IMR-90 (cell line): ENCODE data around the gene RAC3. TPM values are rescaled to one million over a fixed set of nuclear protein-coding genes. Genes with fewer than 3 reads are reported as not detected.

Experiments
- ATAC-seq: fragments of 200-7000 bp; cut with Tn5 transposase; 2 replicates; pipeline ENCODE4 v1.9.1; 2020; ENCODE audit warnings: low read depth, mild to moderate bottlenecking, moderate library complexity
- BruUV-seq: library from RNA; stranded (reverse); fragments of 400-500 nt; replicated peaks from 2 replicates; lab custom pipeline; 2021; lab: Mats Ljungman, UMichigan
- CTCF ChIA-PET: fragments of 300-600 bp; formaldehyde crosslinking; extraction: SDS; loops from one replicate; lab custom pipeline; 2021; ENCODE audit warnings: antibody characterized with exemption; lab: Yijun Ruan, JAX
- POLR2A ChIA-PET: fragments of 300-600 bp; sonication (Branson Sonifier 250); formaldehyde crosslinking; loops from one replicate; lab custom pipeline; 2022; ENCODE audit warnings: antibody characterized with exemption; ENCODE audit not compliant: unreplicated experiment; lab: Charles Lee
- DNase-seq: peaks from one replicate; pipeline ENCODE4 v3.0.0; 2013
- H2AFZ ChIP-seq: replicated peaks from 2 replicates; pipeline ENCODE3; 2013; ENCODE audit warnings: low read length, mild to moderate bottlenecking; ENCODE audit not compliant: poor library complexity
- H2AK5ac ChIP-seq: 2 replicates; pipeline ENCODE4 v1.6.1; 2013; ENCODE audit warnings: low read depth, low read length, inconsistent platforms
- H2AK9ac ChIP-seq: replicated peaks from 2 replicates; pipeline ENCODE3; 2013; ENCODE audit warnings: mild to moderate bottlenecking, low read depth, low read length, moderate library complexity; ENCODE audit not compliant: poor library complexity
- H2BK120ac ChIP-seq: 2 replicates; pipeline ENCODE4 v1.6.1; 2013; ENCODE audit warnings: low read depth, low read length, inconsistent platforms
- H2BK15ac ChIP-seq: 3 replicates; pipeline ENCODE4 v1.6.1; 2013; ENCODE audit warnings: low read depth, low read length, inconsistent platforms
- H2BK20ac ChIP-seq: 2 replicates; pipeline ENCODE4 v1.6.1; 2013; ENCODE audit warnings: low read depth, mild to moderate bottlenecking, inconsistent platforms, low read length, moderate library complexity
- H2BK5ac ChIP-seq: 2 replicates; pipeline ENCODE4 v1.6.1; 2013; ENCODE audit warnings: mild to moderate bottlenecking, low read depth, low read length, inconsistent platforms; ENCODE audit not compliant: poor library complexity, severe bottlenecking
- H3K14ac ChIP-seq: replicated peaks from 2 replicates; pipeline ENCODE4 v1.6.1; 2013; ENCODE audit warnings: low read depth, low read length, inconsistent platforms
- H3K18ac ChIP-seq: 2 replicates; pipeline ENCODE4 v1.6.1; 2013; ENCODE audit warnings: low read depth, low read length, control low read depth
- H3K23ac ChIP-seq: 2 replicates; pipeline ENCODE4 v1.6.1; 2013; ENCODE audit warnings: low read depth, low read length, inconsistent platforms
- H3K27ac ChIP-seq: 2 replicates; pipeline ENCODE4 v1.5.1; 2013; ENCODE audit warnings: mild to moderate bottlenecking, control low read depth, low read length; ENCODE audit not compliant: insufficient read depth
- H3K27me3 ChIP-seq: 2 replicates; pipeline ENCODE4 v1.6.1; 2013; ENCODE audit warnings: low read length; ENCODE audit not compliant: control insufficient read depth, insufficient read depth
- H3K36me3 ChIP-seq: 2 replicates; pipeline ENCODE4 v1.6.1; 2013; ENCODE audit warnings: low read length, mixed read lengths; ENCODE audit not compliant: control insufficient read depth, insufficient read depth
- H3K4ac ChIP-seq: 2 replicates; pipeline ENCODE4 v1.6.1; 2013; ENCODE audit warnings: low read depth, low read length, inconsistent platforms
- H3K4me1 ChIP-seq: 2 replicates; pipeline ENCODE4 v1.6.1; 2013; ENCODE audit warnings: low read length, mixed read lengths; ENCODE audit not compliant: control insufficient read depth, insufficient read depth
- H3K4me2 ChIP-seq: 2 replicates; pipeline ENCODE4 v1.6.1; 2013; ENCODE audit warnings: low read depth, mild to moderate bottlenecking, control low read depth, low read length, moderate library complexity
- H3K4me3 ChIP-seq: 2 replicates; pipeline ENCODE4 v1.5.1; 2013; ENCODE audit warnings: low read depth, mild to moderate bottlenecking, control low read depth, low read length, moderate library complexity; ENCODE audit not compliant: insufficient read depth
- H3K56ac ChIP-seq: 2 replicates; pipeline ENCODE4 v1.6.1; 2013; ENCODE audit warnings: low read length, inconsistent platforms; ENCODE audit not compliant: insufficient read depth; ENCODE audit errors: extremely low read depth
- H3K79me1 ChIP-seq, 2 experiments: 2 replicates each; pipeline ENCODE4 v1.6.1; 2013; ENCODE audit warnings: low read length in 2 of 2, inconsistent platforms in 1 of 2, low read depth in 1 of 2
- H3K9ac ChIP-seq: 2 replicates; pipeline ENCODE4 v1.6.1; 2013; ENCODE audit warnings: low read depth, low read length, control low read depth
- H3K9me1 ChIP-seq: 2 replicates; pipeline ENCODE4 v1.6.1; 2013; ENCODE audit warnings: low read length, inconsistent platforms; ENCODE audit not compliant: insufficient read depth
- H3K9me3 ChIP-seq: 2 replicates; pipeline ENCODE4 v1.6.1; 2013; ENCODE audit warnings: low read length; ENCODE audit not compliant: control insufficient read depth, insufficient read depth
- H4K20me1 ChIP-seq: 2 replicates; pipeline ENCODE4 v1.6.1; 2013; ENCODE audit warnings: low read length, inconsistent platforms; ENCODE audit not compliant: insufficient read depth
- H4K5ac ChIP-seq: 2 replicates; pipeline ENCODE4 v1.6.1; 2013; ENCODE audit warnings: mild to moderate bottlenecking, low read depth, low read length, control low read depth
- H4K8ac ChIP-seq, 2 experiments: 2 replicates each; pipeline ENCODE4 v1.6.1; 2013; ENCODE audit warnings: low read depth in 2 of 2, low read length in 2 of 2, control low read depth in 1 of 2, inconsistent platforms in 1 of 2
- H4K91ac ChIP-seq: 2 replicates; pipeline ENCODE4 v1.6.1; 2013; ENCODE audit warnings: low read depth, low read length, inconsistent platforms; ENCODE audit not compliant: insufficient read depth
- BHLHE40 ChIP-seq: fragments of 150-350 bp; IDR thresholded peaks from 2 replicates; pipeline ENCODE4 v1.6.1; 2016; ENCODE audit warnings: mild to moderate bottlenecking, low read depth, low read length
- CEBPB ChIP-seq: IDR thresholded peaks from 2 replicates; pipeline ENCODE4 v1.6.1; 2012; ENCODE audit warnings: low read depth, low read length, improper control_type of control experiment
- CHD1 ChIP-seq: IDR thresholded peaks from 2 replicates; pipeline ENCODE4 v1.6.1; 2012; ENCODE audit warnings: low read depth, low read length, improper control_type of control experiment
- CTCF ChIP-seq: conservative IDR thresholded peaks from 2 replicates; pipeline ENCODE4 v1.5.1; 2012; ENCODE audit warnings: mild to moderate bottlenecking, low read depth, low read length, improper control_type of control experiment
- ELK1 ChIP-seq: fragments of 150-350 bp; IDR thresholded peaks from 2 replicates; pipeline ENCODE4 v1.6.1; 2016; ENCODE audit warnings: low read depth, mild to moderate bottlenecking, low read length, moderate library complexity, borderline replicate concordance
- FOS ChIP-seq: fragments of 150-350 bp; IDR thresholded peaks from 2 replicates; pipeline ENCODE4 v1.6.1; 2016; ENCODE audit warnings: low read depth, low read length
- MAFK ChIP-seq: IDR thresholded peaks from 2 replicates; pipeline ENCODE4 v1.6.1; 2012; ENCODE audit warnings: low read depth, low read length, improper control_type of control experiment
- MAZ ChIP-seq: IDR thresholded peaks from 2 replicates; pipeline ENCODE4 v1.6.1; 2012; ENCODE audit warnings: low read depth, mild to moderate bottlenecking, low read length, improper control_type of control experiment, moderate library complexity, borderline replicate concordance
- MXI1 ChIP-seq: IDR thresholded peaks from 2 replicates; pipeline ENCODE4 v1.6.1; 2012; ENCODE audit warnings: low read depth, mild to moderate bottlenecking, low read length, moderate library complexity, borderline replicate concordance
- NFE2L2 ChIP-seq: fragments of 150-350 bp; IDR thresholded peaks from 2 replicates; pipeline ENCODE4 v1.6.1; 2016; ENCODE audit warnings: low read depth, mild to moderate bottlenecking, low read length
- POLR2A ChIP-seq: IDR thresholded peaks from 2 replicates; pipeline ENCODE4 v1.6.1; 2012; ENCODE audit warnings: mild to moderate bottlenecking, low read depth, low read length
- RAD21 ChIP-seq: IDR thresholded peaks from 2 replicates; pipeline ENCODE4 v1.6.1; 2012; ENCODE audit warnings: low read length, improper control_type of control experiment
- RCOR1 ChIP-seq: IDR thresholded peaks from 2 replicates; pipeline ENCODE4 v1.6.1; 2012; ENCODE audit warnings: mild to moderate bottlenecking, low read length, improper control_type of control experiment; ENCODE audit not compliant: insufficient replicate concordance
- RFX5 ChIP-seq: IDR thresholded peaks from 2 replicates; pipeline ENCODE4 v1.8.0; 2012; ENCODE audit warnings: low read depth, mild to moderate bottlenecking, low read length, moderate library complexity
- SMC3 ChIP-seq: fragments of 150-350 bp; IDR thresholded peaks from 2 replicates; pipeline ENCODE4 v1.6.1; 2016; ENCODE audit warnings: low read depth, mild to moderate bottlenecking, antibody characterized with exemption, low read length, moderate library complexity
- USF2 ChIP-seq: fragments of 150-350 bp; IDR thresholded peaks from 2 replicates; pipeline ENCODE4 v1.6.1; 2017; ENCODE audit warnings: mild to moderate bottlenecking, antibody characterized with exemption, low read length, low read depth
- WGBS, 2 experiments: methylation state at CpG; one replicate each; pipeline versions ENCODE4 v1.1.5 to v1.1.7; 2013; ENCODE audit warnings: missing lambda C conversion rate in 2 of 2; ENCODE audit not compliant: insufficient read length in 1 of 2; ENCODE audit errors: extremely low coverage in 2 of 2; 5-methylcytosine and 5-hydroxymethylcytosine counted together
- dilution Hi-C: fragments of 300-500 bp; cut with HindIII; formaldehyde crosslinking; loops from one replicate; pipeline ENCODE4 v1.14.3; 2018; ENCODE audit warnings: low sequenced_read_pairs; ENCODE audit not compliant: unreplicated experiment
- in situ Hi-C: fragments of 300-500 bp; cut with MboI; formaldehyde crosslinking; loops from 3 replicates; pipeline ENCODE4 v1.14.3; 2019; ENCODE audit warnings: low sequenced_read_pairs, inconsistent platforms, mixed read lengths
- intact Hi-C: fragments of 100-400 bp; cut with micrococcal nuclease; formaldehyde crosslinking; loops from 2 replicates; pipeline ENCODE4 v1.10.0; 2022
- polyA plus RNA-seq, 3 experiments: library from polyadenylated mRNA; depleted of rRNA; stranded (reverse); fragments of >200 nt; gene quantifications; 2 replicates each; pipeline ENCODE4 v1.2.3, GENCODE V29; 2012; ENCODE audit warnings: low replicate concordance in 1 of 3
- total RNA-seq: library from RNA; depleted of rRNA; stranded (reverse); fragments of >200 nt; gene quantifications from 2 replicates; pipeline ENCODE4 v1.2.3, GENCODE V29; 2012

RAC3 gene
- total and polyA plus RNA-seq, 2 of the 4 experiments (the other 2 are of a cell fraction), result 5.7 to 23.4 TPM

- Histone ChIP-seq H2AK9ac (no peak overlapping the region), H3K79me1 (no peaks in the 10 kb centered on the region), H3K36me3 (no peaks in the 10 kb centered on the region), H3K9ac (no peak overlapping the region), H4K20me1 (no peaks in the 10 kb centered on the region), H3K23ac (no peak overlapping the region), H3K18ac (no peak overlapping the region), H2BK15ac (no peak overlapping the region), H3K4me1 (no peaks in the 10 kb centered on the region), H3K4me3 (no peak overlapping the region), H3K27ac (no peak overlapping the region), H2BK5ac (no peak overlapping the region), H3K4ac (no peak overlapping the region), H3K9me3 (no peaks in the 10 kb centered on the region), H3K4me2 (no peak overlapping the region), H3K27me3 (no peaks in the 10 kb centered on the region), H4K91ac (no peak overlapping the region), H2AFZ (no peak overlapping the region), H2AK5ac (no peak overlapping the region), H3K9me1 (no peaks in the 10 kb centered on the region), H3K56ac (no peak overlapping the region), H2BK120ac (no peak overlapping the region), H4K5ac (no peak overlapping the region), H4K8ac (no peak overlapping the region), H3K14ac (no peak overlapping the region), H2BK20ac (no peak overlapping the region)
- dilution Hi-C loops, result no loop called here
- ATAC-seq, result no peak
- WGBS, 2 experiments, result no CpG with 5 or more reads among the region's 6 CpGs
- DNase-seq, result no peak
- in situ Hi-C loops, result no loop called here
- ChIA-PET POLR2A (no interaction called here), CTCF (no interaction called here)
- TF ChIP-seq CHD1 (no peak), POLR2A (no peak), ELK1 (no peak), MXI1 (no peak), MAZ (no peak), RAD21 (no peak), BHLHE40 (no peak), NFE2L2 (no peak), RFX5 (no peak), CTCF (no peak), USF2 (no peak), CEBPB (no peak), RCOR1 (no peak), MAFK (no peak), SMC3 (no peak), FOS (no peak)
- no TSS peak for BruUV-seq
- intact Hi-C loops, result no loop called here
Observed at GRCh38 chr17:82072827-82073226, 41.3 kb downstream of the RAC3 start.
